K562 (cell line): ENCODE data around the gene SLCO2B1. TPM values are rescaled to one million over a fixed set of nuclear protein-coding genes. Genes with fewer than 3 reads are reported as not detected.

Experiments
- E2F4 ChIP-seq: sonication (generic); formaldehyde crosslinking; IDR thresholded peaks from 2 replicates; pipeline ENCODE4 v1.8.0; 2022; ENCODE audit warnings: mild to moderate bottlenecking, low read depth, missing genetic modification reagents
- ETV6 ChIP-seq, 3 experiments: fragments of 150-350 bp in 1 of 3; sonication (generic) in 1 of 3; formaldehyde crosslinking in 1 of 3; IDR thresholded peaks; 2 replicates each; pipeline versions ENCODE4 v1.6.1 to v1.8.0; 2014 to 2022; ENCODE audit warnings: borderline replicate concordance in 2 of 3, low read depth in 2 of 3, antibody characterized with exemption in 1 of 3, low read length in 1 of 3, mild to moderate bottlenecking in 1 of 3, missing genetic modification reagents in 1 of 3
- MAFG ChIP-seq: fragments of 450-650 bp; conservative IDR thresholded peaks from 2 replicates; pipeline ENCODE4 v1.6.1; 2016; ENCODE audit warnings: missing genetic modification characterization, missing compliant biosample characterization
- MBD2 ChIP-seq: sonication (generic); IDR thresholded peaks from 2 replicates; pipeline ENCODE4 v1.6.1; 2016; ENCODE audit warnings: low read depth, borderline replicate concordance
- PBX2 ChIP-seq, 2 experiments: IDR thresholded peaks in 1 of 2; conservative IDR thresholded peaks in 1 of 2; 2 replicates each; pipeline ENCODE4 v1.6.1; 2016; ENCODE audit warnings: low read depth in 2 of 2, mild to moderate bottlenecking in 1 of 2, missing compliant biosample characterization in 1 of 2, missing genetic modification characterization in 1 of 2, moderate library complexity in 1 of 2
- RB1 ChIP-seq: fragments of 450-650 bp; IDR thresholded peaks from 2 replicates; pipeline ENCODE4 v1.6.1; 2017; ENCODE audit warnings: low read depth, mild to moderate bottlenecking
- RBM39 ChIP-seq: fragments of 200-400 bp; formaldehyde crosslinking; optimal IDR thresholded peaks from 2 replicates; pipeline ENCODE3; 2018; ENCODE audit warnings: low read depth, low read length
- SETDB1 ChIP-seq: IDR thresholded peaks from one replicate; pipeline ENCODE4 v1.6.1; 2012; ENCODE audit warnings: low read length, control low read depth, inconsistent platforms
- SUPT5H ChIP-seq: fragments of 450-650 bp; IDR thresholded peaks from 2 replicates; pipeline ENCODE4 v1.6.1; 2016
- TFAM ChIP-seq: fragments of 250-450 bp; sonication (Bioruptor Pico); conservative IDR thresholded peaks from 2 replicates; pipeline ENCODE4 v1.5.0; 2021; ENCODE audit warnings: mild to moderate bottlenecking, moderate library complexity
- YBX1 ChIP-seq: fragments of 450-650 bp; IDR thresholded peaks from 2 replicates; pipeline ENCODE4 v1.7.1; 2016; ENCODE audit warnings: mild to moderate bottlenecking
- ZBTB43 ChIP-seq: sonication (generic); formaldehyde crosslinking; IDR thresholded peaks from 2 replicates; pipeline ENCODE4 v1.8.0; 2023; ENCODE audit warnings: mild to moderate bottlenecking, missing genetic modification reagents
- ZMIZ1 ChIP-seq, 2 experiments: fragments of 150-350 bp in 1 of 2; IDR thresholded peaks; 2 replicates each; pipeline ENCODE4 v1.6.1; 2012 to 2016; ENCODE audit warnings: low read depth in 2 of 2, low read length in 2 of 2, mild to moderate bottlenecking in 1 of 2, moderate library complexity in 1 of 2
- ZNF639 ChIP-seq, 2 experiments: fragments of 200-800 bp in 1 of 2; sonication (Bioruptor generic) in 1 of 2; sonication (generic) in 1 of 2; formaldehyde crosslinking in 1 of 2; IDR thresholded peaks in 1 of 2; conservative IDR thresholded peaks in 1 of 2; 2 replicates each; pipeline versions ENCODE4 v1.5.0 to v1.6.1; 2016 to 2020; ENCODE audit warnings: missing compliant biosample characterization in 1 of 2, missing genetic modification characterization in 1 of 2, missing genetic modification reagents in 1 of 2
- polyA plus RNA-seq, 8 experiments: library from polyadenylated mRNA; depleted of rRNA in 4 of 8; stranded (reverse) in 5 of 8; unstranded in 3 of 8; fragments of >200 nt; fragmentation: Nextera tagmentation in 2 of 8; fragmentation: Illumina TruSeq in 1 of 8; extraction: Ambion mirVana in 2 of 8; extraction: Trizol in 1 of 8; gene quantifications; 2 replicates each; pipeline versions ENCODE4 v1.2.1 to v1.2.3, GENCODE V29; 2011 to 2014; ENCODE audit warnings: inconsistent platforms in 1 of 8, missing spikeins in 1 of 8
- total RNA-seq, 7 experiments: library from RNA; depleted of rRNA in 6 of 7; stranded (reverse); fragments of >200 nt in 6 of 7; fragmentation: Illumina TruSeq in 2 of 7; extraction: Trizol in 2 of 7; gene quantifications; 2 replicates each; pipeline versions ENCODE4 v1.2.1 to v1.2.3, GENCODE V29; 2011 to 2021; ENCODE audit warnings: low replicate concordance in 1 of 7

Gene SLCO2B1
- total and polyA plus RNA-seq, 9 of the 15 experiments (the other 6 are each of a cell fraction or from before 2014, with no cell fraction given) = 0.70 to 14.7 (median 7.6) TPM

GRCh38 chr11:75214411-75214821 lies 63.5 kb downstream of the SLCO2B1 start (continued):
- TF ChIP-seq ZNF639 (CRISPR knock-in tag; conservative IDR thresholded peaks at IDR 0.05 in 1 of 2, IDR thresholded peaks at IDR 0.05 in 1 of 2) (peak in 1 of 2 experiments; percentile 71; a peak in 2 of 4 replicates), MAFG (no peak), MBD2 (no peak), E2F4 (peak; percentile 88), RB1 (peak; percentile 74; the same call in 1 of the 2 replicates), SUPT5H (no peak), YBX1 (no peak), PBX2 (CRISPR knock-in tag; IDR thresholded peaks at IDR 0.05; ENCODE audit: low read depth) (no peak), PBX2 (tag; conservative IDR thresholded peaks at IDR 0.05; ENCODE audit: low read depth) (peak; percentile 47), ZBTB43 (CRISPR knock-in tag) (no peak), ZMIZ1 (IDR thresholded peaks at IDR 0.05; ENCODE audit: low read depth in 2 of 2, low read length in 2 of 2) (no peak), RBM39 (no peak), ETV6 (IDR thresholded peaks at IDR 0.05; ENCODE audit: borderline replicate concordance in 1 of 2, low read depth in 2 of 2, low read length in 1 of 2) (no peak), ETV6 (CRISPR knock-in tag; IDR thresholded peaks at IDR 0.05; ENCODE audit: borderline replicate concordance) (no peak), SETDB1 (no peak), TFAM (no peak)
